Measurements from ENCODE around the gene CIAO3. TPM values are rescaled to one million over a fixed set of nuclear protein-coding genes. Genes with fewer than 3 reads are reported as not detected.
A peak's percentile ranks its signal among the peaks of the same experiment; 100 is the strongest.

Gene CIAO3
- total and polyA plus RNA-seq, 5 donors = 21.5 to 31.3 (median 23.9) TPM

GRCh38 chr16:706189-707061 is 34.4 kb downstream of the CIAO3 start:
- intact Hi-C loops (cut with DNase I) = loop anchor here in 1 of 4 donors (5.0 kb wide), 1 partner anchor 346 kb away; no protein-coding TSS in a partner anchor
- Histone ChIP-seq H3K9me3 (ENCODE audit: control insufficient read depth, low read length) (no peaks in the 10 kb centered on the region), H3K4me3 (ENCODE audit: low read length) (no peak overlapping the region), H3K27me3 (ENCODE audit: control insufficient read depth, insufficient read depth) (no peaks in the 10 kb centered on the region), H3K4me1 (ENCODE audit: control insufficient read depth, insufficient read depth, low read length) (no peaks in the 10 kb centered on the region), H3K27ac (ENCODE audit: low read length) (no peak overlapping the region)
- DNase-seq = no peak
- 4% methylated on average over 49 of the region's 49 CpGs for WGBS
- no peak for ATAC-seq

DNA sequence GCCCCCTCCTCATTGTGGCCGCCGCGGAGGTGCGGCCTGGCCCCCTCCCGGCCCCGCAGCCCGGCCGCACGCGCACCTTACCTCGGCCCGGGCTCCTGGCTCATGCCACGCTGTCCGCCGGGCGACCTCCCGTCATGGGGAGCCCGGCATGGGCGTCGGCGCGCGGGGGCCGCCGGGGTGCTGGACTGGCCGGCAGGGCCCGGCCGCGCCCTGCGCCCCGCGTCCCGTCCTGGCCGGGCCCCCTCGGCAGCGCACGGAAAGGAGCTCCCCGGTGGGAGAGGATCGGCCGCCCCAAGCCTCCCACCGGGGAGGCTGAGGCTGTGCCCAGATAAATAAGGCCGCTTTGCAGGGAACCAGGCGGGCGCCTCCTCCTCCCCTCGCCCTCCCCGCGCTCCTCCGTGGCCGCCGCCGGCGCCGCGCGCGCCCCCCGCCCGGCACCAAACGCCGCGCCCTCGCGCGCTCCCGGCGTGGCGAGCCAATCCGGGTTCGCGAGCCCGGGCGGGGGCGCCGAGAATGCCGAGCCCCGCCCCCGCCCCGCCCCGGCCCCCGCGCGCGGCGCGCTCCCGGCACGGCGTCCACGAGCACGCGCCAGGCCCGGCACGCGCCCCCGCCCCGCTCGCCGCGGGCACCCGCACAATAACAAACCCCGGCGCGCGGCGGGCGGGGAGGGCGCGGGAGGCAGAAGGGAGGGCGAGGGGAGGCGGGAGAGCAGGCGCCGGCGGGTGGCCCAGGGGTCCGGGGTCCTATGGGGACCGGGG is 35.2 kb downstream of the CIAO3 start, which contains the start of gene FBXL16:
FBXL16 (minus strand) TSS at position 371 of the 758 bp plus-strand sequence. CDS start 8,396 bp downstream, outside the sequence.
- DNase-seq (no peak), ATAC-seq (no peak)
- intact Hi-C loops (cut with DNase I) = loop anchor here in 1 of 4 donors (5.0 kb wide), 1 partner anchor 347 kb away; no protein-coding TSS in a partner anchor
- Histone ChIP-seq H3K4me1 (ENCODE audit: control insufficient read depth, insufficient read depth, low read length) (no peaks in the 10 kb centered on the region), H3K27me3 (ENCODE audit: control insufficient read depth, insufficient read depth) (no peaks in the 10 kb centered on the region), H3K4me3 (ENCODE audit: low read length) (peak within 1 kb of the TSS; percentile 18), H3K9me3 (ENCODE audit: control insufficient read depth, low read length) (no peaks in the 10 kb centered on the region), H3K27ac (ENCODE audit: low read length) (no peak within 1 kb of the TSS)
- 1% methylated on average over 112 of the region's 115 CpGs for WGBS

DNA sequence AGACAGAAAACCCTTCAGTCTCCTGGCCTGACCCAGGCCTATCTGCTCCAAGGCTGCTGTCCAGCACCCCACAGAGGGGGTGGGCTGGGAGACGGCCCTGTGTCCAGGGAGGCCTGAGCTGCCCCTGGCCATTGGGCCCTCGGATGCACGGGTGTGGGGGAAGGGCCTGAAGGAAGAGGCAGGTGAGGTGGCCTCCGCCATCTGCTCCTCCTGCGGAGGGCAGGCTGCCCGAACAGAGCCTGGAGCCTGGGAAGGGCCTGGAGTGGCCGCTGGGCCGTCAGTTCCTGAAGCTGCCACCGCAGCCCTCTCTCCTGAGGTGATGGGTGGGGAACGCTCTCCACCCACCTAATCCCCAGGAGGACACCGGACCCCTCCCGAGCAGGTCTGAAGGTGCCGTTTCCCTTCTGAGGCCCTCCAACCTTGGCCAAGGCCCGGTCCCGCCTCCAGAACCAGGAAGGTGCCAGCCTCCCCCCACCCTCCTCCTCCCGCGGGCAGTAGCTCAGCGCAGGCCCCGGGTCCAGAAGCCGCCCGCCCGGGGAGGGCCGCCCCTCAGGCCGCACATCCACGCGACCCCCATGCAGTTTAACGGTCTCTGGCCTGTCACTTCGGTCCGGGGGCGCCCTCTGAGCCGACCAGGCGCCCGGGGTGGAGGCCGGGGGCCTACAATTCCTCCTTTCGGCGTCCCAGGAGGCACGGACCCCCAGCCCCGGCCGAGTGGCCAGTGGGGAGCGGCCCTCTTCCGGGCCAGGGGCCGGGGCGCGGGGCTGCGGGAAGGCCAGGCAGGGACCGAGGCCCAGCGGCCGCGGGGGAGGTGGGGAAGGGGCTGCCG is 36.0 kb downstream of the CIAO3 start:
- Histone ChIP-seq H3K4me3 (ENCODE audit: low read length) (no peak overlapping the region), H3K9me3 (ENCODE audit: control insufficient read depth, low read length) (no peaks in the 10 kb centered on the region), H3K4me1 (ENCODE audit: control insufficient read depth, insufficient read depth, low read length) (no peaks in the 10 kb centered on the region), H3K27me3 (ENCODE audit: control insufficient read depth, insufficient read depth) (no peaks in the 10 kb centered on the region), H3K27ac (ENCODE audit: low read length) (no peak overlapping the region)
- ATAC-seq (no peak), DNase-seq (no peak)
- intact Hi-C loops (cut with DNase I) = loop anchor here in 1 of 4 donors (5.0 kb wide), 1 partner anchor 348 kb away; no protein-coding TSS in a partner anchor
- WGBS = 11% methylated on average over 50 of the region's 50 CpGs

- no peak overlapping the region for H3K27ac ChIP-seq (ENCODE audit: low read length)
- no peak overlapping the region for H3K4me3 ChIP-seq (ENCODE audit: low read length)
- H3K27me3 ChIP-seq (ENCODE audit: control insufficient read depth, insufficient read depth) = no peaks in the 10 kb centered on the region
- intact Hi-C loops (cut with DNase I) = no loop called here
- 62% methylated on average over 7 of the region's 7 CpGs for WGBS
- ATAC-seq (no peak), DNase-seq (no peak)
- no peaks in the 10 kb centered on the region for H3K9me3 ChIP-seq (ENCODE audit: control insufficient read depth, low read length)
- H3K4me1 ChIP-seq (ENCODE audit: control insufficient read depth, insufficient read depth, low read length) = no peaks in the 10 kb centered on the region
Observed at GRCh38 chr16:704047-704446, 36.8 kb downstream of the CIAO3 start.

- no peaks in the 10 kb centered on the region for H3K27me3 ChIP-seq (ENCODE audit: control insufficient read depth, insufficient read depth)
- no peak for ATAC-seq
Observed at GRCh38 chr16:703406-703805, 37.4 kb downstream of the CIAO3 start.

GRCh38 chr16:702341-702740 is 38.5 kb downstream of the CIAO3 start:
- intact Hi-C loops (cut with DNase I) = no loop called here

More at GRCh38 chr16:703406-703805, 37.4 kb downstream of the CIAO3 start:
- Histone ChIP-seq H3K4me1 (ENCODE audit: control insufficient read depth, insufficient read depth, low read length) (no peaks in the 10 kb centered on the region), H3K27ac (ENCODE audit: low read length) (no peak overlapping the region), H3K4me3 (ENCODE audit: low read length) (no peak overlapping the region), H3K9me3 (ENCODE audit: control insufficient read depth, low read length) (no peaks in the 10 kb centered on the region)
- DNase-seq = no peak
- intact Hi-C loops (cut with DNase I) = no loop called here
- 80% methylated on average over 12 of the region's 12 CpGs for WGBS

DNA sequence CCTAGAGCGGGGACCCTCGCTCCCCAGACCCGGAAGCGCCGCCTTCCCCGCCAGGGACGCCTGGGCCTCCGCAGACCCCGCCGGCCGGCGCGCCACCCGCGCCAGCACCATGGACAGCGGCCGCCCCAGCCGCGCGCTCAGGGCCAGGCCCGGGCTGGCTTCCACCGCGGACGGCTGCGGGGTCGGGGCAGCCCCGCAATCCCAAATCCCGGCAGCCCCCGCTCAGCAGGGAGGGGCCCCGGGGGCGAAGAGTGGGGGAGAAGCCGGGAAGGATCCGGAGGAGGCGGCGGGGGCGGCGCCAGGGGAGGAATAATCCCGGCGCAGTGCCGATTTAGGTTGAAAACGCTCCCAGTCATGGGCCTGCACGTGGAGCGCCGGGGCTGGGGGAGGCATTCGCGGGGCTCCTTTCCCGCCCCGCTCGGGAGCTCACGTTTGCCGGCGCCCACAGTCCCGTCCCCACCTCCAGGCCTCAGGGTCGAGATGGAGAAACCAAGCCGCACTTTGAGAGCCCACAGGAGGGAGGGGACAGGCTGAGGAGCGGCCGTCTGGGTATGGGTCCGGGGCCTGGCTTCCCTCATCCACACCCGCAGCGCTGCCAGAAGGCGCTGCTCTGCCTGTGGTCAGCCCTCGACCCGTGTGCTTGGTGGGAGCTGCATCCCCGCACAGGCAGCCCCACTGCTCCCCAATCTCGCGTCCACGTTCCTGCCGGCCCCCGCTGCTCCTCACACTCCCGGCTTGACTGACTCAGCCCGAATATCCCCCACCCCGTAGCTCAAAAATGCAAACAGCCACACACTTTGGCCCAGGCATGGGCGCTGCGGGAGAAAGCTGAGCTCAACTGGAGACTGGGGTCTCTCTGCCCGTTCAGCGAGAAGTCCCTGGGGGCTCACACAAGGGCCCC is 39.9 kb downstream of the CIAO3 start:
- H3K4me1 ChIP-seq (ENCODE audit: control insufficient read depth, insufficient read depth, low read length) = no peaks in the 10 kb centered on the region
- no peak overlapping the region for H3K27ac ChIP-seq (ENCODE audit: low read length)
- intact Hi-C loops (cut with DNase I) = no loop called here
- no peaks in the 10 kb centered on the region for H3K9me3 ChIP-seq (ENCODE audit: control insufficient read depth, low read length)
- no peak for DNase-seq
- H3K27me3 ChIP-seq (ENCODE audit: control insufficient read depth, insufficient read depth) = no peaks in the 10 kb centered on the region
- peak; percentile 44 to 68 for ATAC-seq
- H3K4me3 ChIP-seq (ENCODE audit: low read length) = no peak overlapping the region
- 5% methylated on average over 76 of the region's 76 CpGs for WGBS

More at GRCh38 chr16:702341-702740, 38.5 kb downstream of the CIAO3 start:
- no peak overlapping the region for H3K27ac ChIP-seq (ENCODE audit: low read length)
- ATAC-seq (no peak), DNase-seq (no peak)
- H3K9me3 ChIP-seq (ENCODE audit: control insufficient read depth, low read length) = no peaks in the 10 kb centered on the region
- 83% methylated on average over 19 of the region's 19 CpGs for WGBS
- H3K27me3 ChIP-seq (ENCODE audit: control insufficient read depth, insufficient read depth) = no peaks in the 10 kb centered on the region
- H3K4me3 ChIP-seq (ENCODE audit: low read length) = no peak overlapping the region
- no peaks in the 10 kb centered on the region for H3K4me1 ChIP-seq (ENCODE audit: control insufficient read depth, insufficient read depth, low read length)

DNA sequence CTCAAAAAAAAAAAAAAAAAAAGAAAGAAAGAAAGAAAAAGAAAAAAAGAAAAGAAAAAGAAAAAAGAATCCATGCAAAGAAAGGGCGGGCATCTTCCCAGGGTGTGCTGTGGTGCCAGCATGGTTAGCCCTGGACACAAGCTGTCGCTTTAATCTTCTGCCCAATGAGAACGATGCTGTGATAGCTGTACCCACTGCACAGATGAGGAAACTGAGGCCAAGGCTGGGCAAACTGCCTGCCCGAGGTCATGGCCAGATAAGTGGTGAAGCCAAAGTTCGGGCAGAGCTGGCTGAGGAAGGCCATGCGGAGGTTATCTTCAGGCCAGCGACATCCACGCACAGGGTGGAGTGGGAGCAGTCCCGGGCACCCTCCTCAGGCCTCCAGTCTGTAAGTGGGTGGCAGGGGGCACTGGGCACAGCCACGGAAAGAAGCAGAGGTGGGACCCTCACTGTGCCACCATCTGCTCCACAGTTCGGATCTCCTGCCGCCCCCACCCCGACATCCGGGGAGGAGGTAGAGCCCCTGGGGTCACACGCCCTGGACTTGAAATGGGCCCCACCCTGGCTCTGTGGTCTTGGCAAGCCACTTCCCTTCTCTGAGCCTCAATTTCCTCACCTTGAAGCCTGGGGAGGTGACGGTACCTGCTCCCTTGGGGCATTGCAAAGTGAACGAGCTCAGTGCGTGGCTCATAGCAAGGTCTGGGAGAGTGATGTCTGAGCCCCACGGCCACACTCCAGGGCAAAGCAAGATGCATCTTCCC is 41.7 kb downstream of the CIAO3 start:
- WGBS = 71% methylated on average over 19 of the region's 19 CpGs
- ATAC-seq = no peak
- no peak overlapping the region for H3K27ac ChIP-seq (ENCODE audit: low read length)
- H3K4me1 ChIP-seq (ENCODE audit: control insufficient read depth, insufficient read depth, low read length) = peaks cover 6% of the 10 kb centered on the region
- no peaks in the 10 kb centered on the region for H3K9me3 ChIP-seq (ENCODE audit: control insufficient read depth, low read length)
- no peaks in the 10 kb centered on the region for H3K27me3 ChIP-seq (ENCODE audit: control insufficient read depth, insufficient read depth)
- intact Hi-C loops (cut with DNase I) = no loop called here
- DNase-seq = no peak
- no peak overlapping the region for H3K4me3 ChIP-seq (ENCODE audit: low read length)

GRCh38 chr16:695355-696089 is 45.3 kb downstream of the CIAO3 start:
- Histone ChIP-seq H3K4me3 (ENCODE audit: low read length) (peak overlapping the region; percentile 8), H3K9me3 (ENCODE audit: control insufficient read depth, low read length) (no peaks in the 10 kb centered on the region), H3K4me1 (ENCODE audit: control insufficient read depth, insufficient read depth, low read length) (peaks cover 6% of the 10 kb centered on the region), H3K27me3 (ENCODE audit: control insufficient read depth, insufficient read depth) (no peaks in the 10 kb centered on the region), H3K27ac (ENCODE audit: low read length) (no peak overlapping the region)
- 2% methylated on average over 71 of the region's 71 CpGs for WGBS
- intact Hi-C loops (cut with DNase I) = no loop called here
- DNase-seq (no peak), ATAC-seq (peak in 1 of 2 donors; percentile 10)
